ENCODE results near the gene ARHGEF11. TPM values are rescaled to one million over a fixed set of nuclear protein-coding genes. Genes with fewer than 3 reads are reported as not detected.

The ARHGEF11 gene
- total RNA-seq, 1 experiment from 2014 or later, result 41.1 TPM

DNA sequence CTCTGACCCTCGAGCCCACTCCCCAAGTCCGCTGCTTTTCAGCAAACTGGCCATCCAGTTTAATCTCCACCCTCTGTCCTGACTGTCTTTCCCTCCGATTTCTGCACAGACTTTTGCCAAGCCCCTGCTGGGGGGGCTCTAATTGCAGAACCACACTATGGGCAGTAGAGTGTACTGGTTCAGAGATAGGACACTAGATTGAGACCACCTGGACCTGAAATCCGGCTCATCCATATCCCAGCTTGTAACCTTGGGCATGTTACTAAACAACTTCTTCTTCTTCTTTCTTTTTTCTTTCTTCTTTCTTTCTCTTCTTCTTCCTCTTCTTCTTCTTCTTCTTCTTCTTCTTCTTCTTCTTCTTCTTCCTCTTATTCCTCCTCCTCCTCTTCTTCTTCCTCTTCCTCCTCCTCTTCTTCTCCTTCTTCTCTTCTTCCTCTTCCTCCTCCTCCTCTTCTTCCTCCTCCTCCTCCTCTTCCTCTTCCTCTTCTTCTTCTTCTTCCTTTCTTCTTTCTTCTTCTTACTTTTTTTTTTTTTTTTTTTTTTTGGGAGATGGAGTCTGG is 117.4 kb downstream of the ARHGEF11 start:
- H2BK5ac ChIP-seq (ENCODE audit: insufficient read length, low read length), result no peak overlapping the region
- H2BK12ac ChIP-seq (ENCODE audit: insufficient read length, low read depth, low read length), result no peak overlapping the region
- peaks cover 0 to 3% of the 10 kb centered on the region in 2 experiments; a peak in 1 of 5 replicates for H3K9me3 Mint-ChIP-seq
- H3K36me3 Mint-ChIP-seq (ENCODE audit: insufficient read depth in 1 of 3, low read depth in 3 of 3), result no peaks in the 10 kb centered on the region; a peak in 1 of 7 replicates
- peak overlapping the region; percentile 80 for H3K4me2 ChIP-seq (ENCODE audit: insufficient read depth, insufficient read length, low read length)
- H3K27me3 Mint-ChIP-seq (ENCODE audit: low read depth), result peaks cover 86% of the 10 kb centered on the region
- no peaks in the 10 kb centered on the region for H3K79me1 ChIP-seq (ENCODE audit: insufficient read depth, low read depth, low read length, poor library complexity, severe bottlenecking)
- no peak overlapping the region for H4K5ac ChIP-seq (ENCODE audit: insufficient read length, low read depth, low read length)
- no peak overlapping the region for H3K27ac Mint-ChIP-seq
- no peak overlapping the region for H2AFZ ChIP-seq (ENCODE audit: low read length)
- no peak overlapping the region for H3K9ac ChIP-seq (ENCODE audit: extremely low read depth, insufficient read length, low read length)
- no peak overlapping the region for H2BK120ac ChIP-seq (ENCODE audit: low read depth, low read length, poor library complexity, severe bottlenecking)
- H3K23me2 ChIP-seq (ENCODE audit: insufficient read length, low read depth, low read length, poor library complexity, severe bottlenecking), result peaks cover 16% of the 10 kb centered on the region
- no peaks in the 10 kb centered on the region for H3K79me2 ChIP-seq (ENCODE audit: insufficient read depth, low read length)
- TF ChIP-seq, protein P1, sequence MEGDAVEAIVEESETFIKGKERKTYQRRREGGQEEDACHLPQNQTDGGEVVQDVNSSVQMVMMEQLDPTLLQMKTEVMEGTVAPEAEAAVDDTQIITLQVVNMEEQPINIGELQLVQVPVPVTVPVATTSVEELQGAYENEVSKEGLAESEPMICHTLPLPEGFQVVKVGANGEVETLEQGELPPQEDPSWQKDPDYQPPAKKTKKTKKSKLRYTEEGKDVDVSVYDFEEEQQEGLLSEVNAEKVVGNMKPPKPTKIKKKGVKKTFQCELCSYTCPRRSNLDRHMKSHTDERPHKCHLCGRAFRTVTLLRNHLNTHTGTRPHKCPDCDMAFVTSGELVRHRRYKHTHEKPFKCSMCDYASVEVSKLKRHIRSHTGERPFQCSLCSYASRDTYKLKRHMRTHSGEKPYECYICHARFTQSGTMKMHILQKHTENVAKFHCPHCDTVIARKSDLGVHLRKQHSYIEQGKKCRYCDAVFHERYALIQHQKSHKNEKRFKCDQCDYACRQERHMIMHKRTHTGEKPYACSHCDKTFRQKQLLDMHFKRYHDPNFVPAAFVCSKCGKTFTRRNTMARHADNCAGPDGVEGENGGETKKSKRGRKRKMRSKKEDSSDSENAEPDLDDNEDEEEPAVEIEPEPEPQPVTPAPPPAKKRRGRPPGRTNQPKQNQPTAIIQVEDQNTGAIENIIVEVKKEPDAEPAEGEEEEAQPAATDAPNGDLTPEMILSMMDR (conservative IDR thresholded peaks at IDR 0.05), result 0 out of 3 replicates have a peak, but pooled peaks have one; percentile 6
- peaks cover 43% of the 10 kb centered on the region for H3K27me3 ChIP-seq (ENCODE audit: insufficient read depth, low read length)
- no peak overlapping the region for H3K27ac ChIP-seq (ENCODE audit: insufficient read length, low read depth, low read length)
- no peak overlapping the region for H3K18ac ChIP-seq (ENCODE audit: insufficient read length, low read depth, low read length)
- no peak overlapping the region for H4K8ac ChIP-seq (replicated peaks; ENCODE audit: insufficient read length, low read depth, low read length)
- H3K4me1 ChIP-seq (ENCODE audit: insufficient read depth, low read length), result no peaks in the 10 kb centered on the region
- H3K4ac ChIP-seq (ENCODE audit: low read depth, low read length), result no peak overlapping the region
- H4K20me1 ChIP-seq (ENCODE audit: control insufficient read depth, insufficient read depth, insufficient read length), result no peaks in the 10 kb centered on the region
- DNase-seq, result no peak
- H3K9me3 ChIP-seq (ENCODE audit: control insufficient read depth, low read depth, low read length), result no peaks in the 10 kb centered on the region
- no peak overlapping the region for H2BK20ac ChIP-seq (ENCODE audit: low read depth, low read length, poor library complexity, severe bottlenecking)
- no CpG with 5 or more reads among the region's 4 CpGs for WGBS (ENCODE audit: extremely low coverage, insufficient read length, low lambda C conversion rate)
- H3K4me1 Mint-ChIP-seq, result peaks cover 35 to 50% of the 10 kb centered on the region in 2 experiments
- no peak overlapping the region for H3K56ac ChIP-seq (ENCODE audit: insufficient read length, low read depth, low read length)
- H3K14ac ChIP-seq (ENCODE audit: insufficient read depth, low read length), result no peak overlapping the region
- no peak overlapping the region for H2AK5ac ChIP-seq (ENCODE audit: insufficient read length, low read length)
- no peak overlapping the region for H3T11ph ChIP-seq (ENCODE audit: low read length)
- H4K91ac ChIP-seq (ENCODE audit: insufficient read length, low read depth, low read length), result no peak overlapping the region
- no peak overlapping the region for H2BK15ac ChIP-seq (ENCODE audit: low read depth, low read length)
- H3K23ac ChIP-seq (ENCODE audit: insufficient read length, low read depth, low read length), result no peak overlapping the region
- peak overlapping the region; percentile 51 to 74 for H3K4me3 Mint-ChIP-seq

Measured in H9 (cell line).